AG10803 (cell line): ENCODE data around the gene PGGT1B.

ENCODE experiments used
- DNase-seq: peaks from one replicate; pipeline ENCODE4 v3.0.0; 2010; ENCODE audit warnings: low read depth
- H3K4me3 ChIP-seq: 2 replicates; pipeline ENCODE4 v1.5.1; 2011; ENCODE audit warnings: mild to moderate bottlenecking, low read length, control low read depth
- TF ChIP-seq, protein P1 (sequence below): conservative IDR thresholded peaks from 2 replicates; pipeline ENCODE4 v1.5.1; 2011; ENCODE audit warnings: mild to moderate bottlenecking, low read length, control low read depth, inconsistent platforms

The PGGT1B gene

DNA sequence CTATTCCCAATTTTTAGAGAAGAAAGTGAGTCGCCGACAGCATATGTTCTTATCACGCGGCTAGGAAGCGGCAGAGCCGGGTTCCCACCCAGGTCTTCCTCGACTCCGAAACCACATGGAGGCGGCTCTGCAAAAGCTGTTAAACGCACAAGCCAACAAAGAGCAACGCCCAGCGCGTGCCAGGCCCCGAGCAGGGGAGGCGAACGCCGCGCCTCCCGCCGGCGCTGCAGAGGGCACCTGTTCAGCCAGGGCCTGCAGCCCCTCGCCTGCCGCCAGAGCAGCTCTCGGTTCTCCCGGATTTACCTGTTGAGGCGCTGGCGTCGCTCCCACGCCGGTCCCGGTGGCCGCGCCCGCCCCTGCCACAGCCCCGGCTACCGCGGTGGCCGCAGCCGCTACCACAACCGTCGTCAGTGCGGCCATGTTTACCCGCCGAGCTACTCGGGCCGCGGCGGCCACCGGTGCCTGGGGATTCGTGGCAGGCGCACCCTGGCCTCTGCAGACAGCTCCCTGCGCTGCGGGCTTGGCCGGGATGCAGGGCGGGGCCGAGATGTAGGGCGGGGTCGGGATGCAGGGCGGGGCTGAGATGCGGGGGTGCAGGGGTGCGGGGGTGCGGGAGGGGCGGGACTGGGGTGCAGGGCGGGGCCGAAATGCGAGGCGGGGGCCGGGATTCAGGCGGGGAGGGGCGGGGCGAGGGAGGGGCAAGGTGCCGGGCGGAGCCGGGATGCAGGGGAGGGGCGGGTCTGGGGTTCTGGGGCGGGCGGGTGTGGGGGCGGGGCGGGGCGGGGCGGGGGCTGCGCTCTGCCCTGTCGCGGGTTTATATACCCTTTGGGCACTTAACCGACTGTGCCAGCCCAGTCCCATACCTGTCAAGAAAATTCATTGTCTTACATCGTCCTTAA is 33.7 kb upstream of the PGGT1B start, which contains the start of gene CCDC112:
CCDC112 (minus strand) TSS at position 531 of the 899 bp plus-strand sequence; CDS start at position 420, 111 bp downstream.
- peak within 1 kb of the TSS; percentile 71 for H3K4me3 ChIP-seq
- DNase-seq, result peak; percentile 76

DNA sequence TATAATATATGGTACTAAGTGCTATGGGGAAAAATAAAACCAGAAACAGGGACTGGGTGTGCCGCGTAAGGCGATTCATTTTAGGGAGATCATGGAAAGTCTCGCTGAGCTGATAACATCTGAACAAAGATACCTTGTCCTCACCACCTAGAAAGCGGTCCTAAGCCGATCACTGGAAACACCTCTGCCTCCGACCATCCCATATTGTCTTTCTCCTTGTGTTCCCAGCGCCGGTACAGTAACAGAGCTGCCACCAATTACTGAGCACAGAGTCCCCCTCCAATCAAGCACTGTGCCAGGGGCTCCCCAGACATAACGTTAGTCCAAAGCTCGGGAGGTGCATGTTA is 33.1 kb upstream of the PGGT1B start:
- TF ChIP-seq, protein P1, sequence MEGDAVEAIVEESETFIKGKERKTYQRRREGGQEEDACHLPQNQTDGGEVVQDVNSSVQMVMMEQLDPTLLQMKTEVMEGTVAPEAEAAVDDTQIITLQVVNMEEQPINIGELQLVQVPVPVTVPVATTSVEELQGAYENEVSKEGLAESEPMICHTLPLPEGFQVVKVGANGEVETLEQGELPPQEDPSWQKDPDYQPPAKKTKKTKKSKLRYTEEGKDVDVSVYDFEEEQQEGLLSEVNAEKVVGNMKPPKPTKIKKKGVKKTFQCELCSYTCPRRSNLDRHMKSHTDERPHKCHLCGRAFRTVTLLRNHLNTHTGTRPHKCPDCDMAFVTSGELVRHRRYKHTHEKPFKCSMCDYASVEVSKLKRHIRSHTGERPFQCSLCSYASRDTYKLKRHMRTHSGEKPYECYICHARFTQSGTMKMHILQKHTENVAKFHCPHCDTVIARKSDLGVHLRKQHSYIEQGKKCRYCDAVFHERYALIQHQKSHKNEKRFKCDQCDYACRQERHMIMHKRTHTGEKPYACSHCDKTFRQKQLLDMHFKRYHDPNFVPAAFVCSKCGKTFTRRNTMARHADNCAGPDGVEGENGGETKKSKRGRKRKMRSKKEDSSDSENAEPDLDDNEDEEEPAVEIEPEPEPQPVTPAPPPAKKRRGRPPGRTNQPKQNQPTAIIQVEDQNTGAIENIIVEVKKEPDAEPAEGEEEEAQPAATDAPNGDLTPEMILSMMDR, result no peak
- DNase-seq, result no peak
- H3K4me3 ChIP-seq, result peak overlapping the region; percentile 71

More for the DNA sequence above, 33.7 kb upstream of the PGGT1B start, which contains the start of gene CCDC112:
- TF ChIP-seq, protein P1, result no peak

DNA sequence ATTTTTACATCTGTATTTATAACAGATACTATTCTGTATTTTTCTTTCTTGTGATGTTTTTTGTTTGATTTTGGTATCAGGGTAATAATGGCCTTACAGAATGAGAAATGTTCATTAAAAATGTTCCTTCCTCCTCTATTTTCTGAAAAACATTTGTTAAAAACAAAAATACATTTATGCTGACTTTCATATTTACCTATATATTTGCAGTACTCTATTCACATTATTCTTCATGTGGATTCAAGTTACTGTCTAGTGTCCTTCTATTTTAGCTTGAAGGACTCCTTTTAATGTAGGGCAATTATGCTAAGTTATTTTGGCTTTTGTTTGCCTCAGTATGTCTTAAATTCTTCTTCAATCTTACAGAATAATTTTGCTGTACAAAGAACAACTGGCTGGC is 28.7 kb upstream of the PGGT1B start:
- no peak overlapping the region for H3K4me3 ChIP-seq
- TF ChIP-seq, protein P1, result no peak
- DNase-seq, result no peak

DNA sequence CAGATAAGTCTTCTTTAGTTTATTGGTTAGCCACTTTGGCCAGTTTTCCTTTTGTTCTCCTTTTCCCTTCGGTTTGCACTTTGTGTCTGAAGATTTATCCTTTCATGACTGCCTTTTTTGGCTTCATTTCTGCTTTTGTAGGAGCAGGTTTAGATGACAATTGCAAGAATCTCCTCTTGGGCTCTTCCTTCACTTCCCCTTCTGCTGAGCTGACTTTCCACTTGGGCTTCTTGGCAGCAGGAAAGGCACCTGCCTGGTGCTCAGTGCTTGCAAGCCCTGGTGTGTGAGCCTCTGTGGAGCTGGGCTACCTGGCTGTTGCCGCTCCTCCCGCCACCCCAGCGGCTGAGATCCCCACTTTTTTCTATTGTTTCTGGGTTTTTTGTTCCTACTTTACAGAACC is 26.4 kb upstream of the PGGT1B start:
- no peak overlapping the region for H3K4me3 ChIP-seq
- DNase-seq, result no peak
- TF ChIP-seq, protein P1, result no peak

DNA sequence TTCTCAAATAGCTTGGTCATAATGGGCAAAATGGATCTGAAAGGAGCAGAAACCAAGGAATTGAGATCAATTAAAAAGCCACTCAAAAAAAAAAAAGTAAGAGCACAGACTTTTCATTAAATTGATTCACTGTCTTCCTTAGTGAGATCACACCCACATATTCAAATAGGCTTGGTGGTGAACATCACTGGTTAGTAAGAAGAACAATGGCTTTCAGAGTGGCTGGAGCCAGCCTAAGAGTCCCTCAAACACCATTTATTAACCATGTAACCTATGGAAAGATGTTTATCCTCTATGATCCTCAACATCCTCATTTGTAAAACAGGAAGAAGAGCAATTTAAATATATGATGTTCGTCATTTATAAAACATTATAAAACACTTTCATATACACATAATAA is 21.3 kb upstream of the PGGT1B start:
- DNase-seq, result no peak
- H3K4me3 ChIP-seq, result no peak overlapping the region
- TF ChIP-seq, protein P1, result no peak

DNA sequence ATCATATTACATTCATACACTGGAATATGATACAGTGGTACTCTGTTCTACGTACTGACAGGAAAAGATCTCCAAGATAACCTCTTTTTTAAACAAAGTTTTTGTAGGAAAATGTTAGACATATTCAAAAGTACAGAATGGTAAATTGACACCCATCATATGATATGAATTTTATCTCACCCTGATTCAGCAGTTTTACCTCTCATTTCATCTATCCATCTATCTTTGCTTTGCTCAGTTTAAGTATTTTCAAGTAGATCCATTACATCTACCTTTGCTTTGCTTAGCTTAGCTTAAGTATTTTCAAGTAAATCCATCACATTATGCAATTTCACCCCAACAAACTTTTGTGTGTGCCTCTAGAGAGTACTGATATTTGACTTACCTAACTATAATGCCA is 19.5 kb upstream of the PGGT1B start:
- DNase-seq, result no peak
- TF ChIP-seq, protein P1, result no peak

DNA sequence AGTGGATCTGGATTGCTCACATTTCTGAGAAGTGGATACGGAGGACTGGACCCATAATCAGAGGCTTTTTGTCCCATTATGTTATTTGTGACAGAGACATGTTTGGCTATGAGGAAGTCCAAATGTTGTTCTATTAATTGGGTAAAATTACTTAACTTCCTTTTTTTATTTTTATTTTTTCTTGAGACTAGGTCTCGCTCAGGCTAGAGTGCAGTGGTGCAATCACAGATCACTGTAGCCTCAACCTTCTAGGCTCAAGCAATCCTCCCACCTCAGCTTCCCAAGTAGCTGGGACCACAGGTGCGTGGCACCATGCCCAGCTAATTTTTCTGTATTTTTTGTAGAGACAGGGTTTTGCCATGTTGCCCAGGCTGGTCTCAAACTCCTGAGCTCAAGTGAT is 11.9 kb upstream of the PGGT1B start:
- DNase-seq, result no peak
- H3K4me3 ChIP-seq, result no peak overlapping the region
- TF ChIP-seq, protein P1, result no peak

More for the DNA sequence above, 19.5 kb upstream of the PGGT1B start:
- no peak overlapping the region for H3K4me3 ChIP-seq
